ENCODE results near the gene RGS5.

RGS5 gene

DNA sequence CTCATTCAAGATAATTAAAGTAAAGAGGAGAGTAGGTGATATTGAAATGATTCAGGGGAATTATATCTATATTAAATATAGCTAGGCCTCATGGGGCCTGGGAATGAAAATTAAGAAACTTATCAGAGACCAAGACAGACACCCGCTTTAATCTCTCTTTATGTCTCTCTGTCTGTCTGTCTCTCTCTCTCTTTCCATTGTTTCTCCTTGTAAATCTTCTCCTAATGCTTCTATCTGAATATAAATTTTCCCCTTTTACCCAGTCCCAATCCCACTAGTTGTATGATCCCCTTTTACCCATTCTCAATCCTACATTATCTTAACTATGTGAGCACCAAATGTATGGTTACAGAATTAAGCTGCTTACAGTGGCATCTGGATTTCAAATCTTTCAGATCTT lies 61.2 kb downstream of the RGS5 start:
- TF ChIP-seq GATA2 (IDR thresholded peaks at IDR 0.05; ENCODE audit: low read depth, low read length) (peak; percentile 57; the same call in 1 of the 2 replicates), GATA3 (IDR thresholded peaks at IDR 0.05; ENCODE audit: low read depth, low read length) (no peak)

DNA sequence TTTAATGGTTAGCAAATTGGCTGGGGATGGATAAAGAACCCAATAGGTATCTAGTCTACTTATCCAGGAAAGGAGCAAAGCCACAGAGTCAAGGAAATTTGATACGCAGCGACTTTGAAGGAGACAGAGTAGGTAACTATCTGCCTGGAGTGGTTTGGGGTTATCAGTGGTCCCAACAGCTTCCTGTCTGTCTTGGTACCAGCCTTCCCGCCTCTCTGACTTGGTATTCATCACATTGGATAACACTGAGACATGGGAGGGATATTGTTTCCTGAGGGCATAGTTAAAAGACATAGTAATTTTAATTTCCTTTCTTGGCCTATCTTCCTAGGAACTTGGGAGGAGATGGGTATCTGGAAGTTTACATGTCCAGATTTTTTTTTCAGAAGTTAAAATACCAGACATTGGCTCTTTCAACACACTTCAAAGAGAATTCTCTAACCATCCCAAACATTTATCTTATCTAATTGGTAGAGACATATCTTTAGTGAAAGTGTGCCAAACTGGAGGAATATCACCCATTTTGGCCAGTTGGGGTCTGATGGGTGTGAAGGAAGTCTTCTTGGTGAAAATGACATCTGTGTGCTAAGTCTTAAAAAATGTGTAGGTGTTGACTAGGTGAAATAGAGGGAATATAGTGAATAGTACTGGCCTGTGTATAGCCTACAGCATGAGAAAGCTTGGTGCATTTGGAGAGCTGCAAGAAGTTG lies 65.0 kb downstream of the RGS5 start:
- TF ChIP-seq GATA3 (IDR thresholded peaks at IDR 0.05; ENCODE audit: low read depth, low read length): no peak
- TF ChIP-seq GATA2 (IDR thresholded peaks at IDR 0.05; ENCODE audit: low read depth, low read length): no peak

DNA sequence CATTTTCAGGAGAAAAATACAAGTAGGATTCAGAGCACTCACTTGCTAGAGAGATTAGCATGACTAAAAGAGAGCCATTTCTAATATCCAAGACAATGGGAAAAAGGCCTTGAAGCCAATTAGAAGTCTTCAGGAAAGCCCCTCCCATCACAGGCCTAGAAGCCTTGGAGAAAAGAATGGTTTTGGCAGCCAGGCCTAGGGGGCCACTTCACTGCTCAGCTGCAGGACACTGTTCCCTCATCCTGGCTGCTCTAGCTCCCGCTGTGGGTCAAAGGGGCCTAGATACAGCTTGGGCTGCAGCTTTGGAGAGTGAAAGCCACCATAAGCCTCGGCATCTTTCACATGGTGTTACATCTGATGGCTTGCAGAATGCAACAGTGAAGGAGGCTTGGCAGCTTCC lies 70.7 kb downstream of the RGS5 start:
- TF ChIP-seq GATA3 (IDR thresholded peaks at IDR 0.05; ENCODE audit: low read depth, low read length) (no peak), GATA2 (IDR thresholded peaks at IDR 0.05; ENCODE audit: low read depth, low read length) (no peak)

GRCh38 chr1:163130225-163130856 lies 72.4 kb downstream of the RGS5 start:
- TF ChIP-seq GATA3 (IDR thresholded peaks at IDR 0.05; ENCODE audit: low read depth, low read length) (no peak), GATA2 (IDR thresholded peaks at IDR 0.05; ENCODE audit: low read depth, low read length) (no peak)

- TF ChIP-seq GATA3 (IDR thresholded peaks at IDR 0.05; ENCODE audit: low read depth, low read length) (no peak), GATA2 (IDR thresholded peaks at IDR 0.05; ENCODE audit: low read depth, low read length) (no peak)
Observed at GRCh38 chr1:163128282-163128681, 74.4 kb downstream of the RGS5 start.

GRCh38 chr1:163124812-163125211 lies 77.9 kb downstream of the RGS5 start:
- TF ChIP-seq GATA2 (IDR thresholded peaks at IDR 0.05; ENCODE audit: low read depth, low read length) (no peak), GATA3 (IDR thresholded peaks at IDR 0.05; ENCODE audit: low read depth, low read length) (no peak)

GRCh38 chr1:163120372-163120771 lies 82.3 kb downstream of the RGS5 start:
- TF ChIP-seq GATA2 (IDR thresholded peaks at IDR 0.05; ENCODE audit: low read depth, low read length) (peak; percentile 64; the same call in 1 of the 2 replicates), GATA3 (IDR thresholded peaks at IDR 0.05; ENCODE audit: low read depth, low read length) (peak; percentile 77)

GRCh38 chr1:163119707-163120106 lies 83.0 kb downstream of the RGS5 start:
- peak; percentile 98 for TF ChIP-seq GATA3 (IDR thresholded peaks at IDR 0.05; ENCODE audit: low read depth, low read length)
- TF ChIP-seq GATA2 (IDR thresholded peaks at IDR 0.05; ENCODE audit: low read depth, low read length): peak; percentile 89

DNA sequence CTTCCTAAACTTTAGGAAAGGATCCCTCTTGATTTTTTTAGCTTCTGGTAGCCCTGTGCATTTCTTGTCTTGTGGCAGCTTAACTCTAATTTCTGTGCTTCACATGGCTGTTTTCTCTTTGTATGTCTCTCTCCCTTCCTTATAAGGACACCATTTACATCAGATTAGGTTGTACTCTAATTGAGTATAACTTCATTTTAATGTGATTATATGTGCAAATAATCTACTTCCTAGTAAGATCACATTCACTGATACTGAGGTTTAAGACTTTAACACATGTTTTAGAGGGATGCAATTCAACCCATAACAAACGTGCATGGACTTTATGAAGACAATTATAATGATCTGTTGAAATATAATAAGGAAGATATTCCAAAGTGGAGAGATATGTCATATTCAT lies 86.8 kb downstream of the RGS5 start:
- TF ChIP-seq GATA2 (IDR thresholded peaks at IDR 0.05; ENCODE audit: low read depth, low read length) (no peak; the same call in 1 of the 2 replicates), GATA3 (IDR thresholded peaks at IDR 0.05; ENCODE audit: low read depth, low read length) (peak; percentile 78; the same call in 1 of the 2 replicates)

DNA sequence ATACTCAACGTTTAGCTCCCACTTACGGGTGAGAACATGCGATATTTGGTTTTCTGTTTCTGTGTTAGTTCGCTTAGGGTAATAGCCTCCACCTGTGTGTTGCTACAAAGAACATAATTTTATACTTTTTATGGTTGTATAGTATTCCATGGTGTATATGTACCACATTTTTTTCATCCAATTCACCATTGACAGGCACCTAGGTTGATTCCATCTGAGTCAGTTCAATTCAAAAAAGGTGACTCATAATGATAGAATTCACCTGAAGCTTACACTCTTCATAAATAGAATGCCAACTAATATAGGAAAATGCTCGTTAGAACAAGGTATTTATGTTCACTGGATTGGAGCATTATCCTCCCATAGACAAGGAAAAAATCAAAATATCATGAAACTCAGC lies 95.1 kb downstream of the RGS5 start:
- TF ChIP-seq GATA2 (IDR thresholded peaks at IDR 0.05; ENCODE audit: low read depth, low read length): no peak

- TF ChIP-seq GATA3 (IDR thresholded peaks at IDR 0.05; ENCODE audit: low read depth, low read length): no peak
- TF ChIP-seq GATA2 (IDR thresholded peaks at IDR 0.05; ENCODE audit: low read depth, low read length): no peak
Observed at GRCh38 chr1:163106364-163106987, 96.2 kb downstream of the RGS5 start.

DNA sequence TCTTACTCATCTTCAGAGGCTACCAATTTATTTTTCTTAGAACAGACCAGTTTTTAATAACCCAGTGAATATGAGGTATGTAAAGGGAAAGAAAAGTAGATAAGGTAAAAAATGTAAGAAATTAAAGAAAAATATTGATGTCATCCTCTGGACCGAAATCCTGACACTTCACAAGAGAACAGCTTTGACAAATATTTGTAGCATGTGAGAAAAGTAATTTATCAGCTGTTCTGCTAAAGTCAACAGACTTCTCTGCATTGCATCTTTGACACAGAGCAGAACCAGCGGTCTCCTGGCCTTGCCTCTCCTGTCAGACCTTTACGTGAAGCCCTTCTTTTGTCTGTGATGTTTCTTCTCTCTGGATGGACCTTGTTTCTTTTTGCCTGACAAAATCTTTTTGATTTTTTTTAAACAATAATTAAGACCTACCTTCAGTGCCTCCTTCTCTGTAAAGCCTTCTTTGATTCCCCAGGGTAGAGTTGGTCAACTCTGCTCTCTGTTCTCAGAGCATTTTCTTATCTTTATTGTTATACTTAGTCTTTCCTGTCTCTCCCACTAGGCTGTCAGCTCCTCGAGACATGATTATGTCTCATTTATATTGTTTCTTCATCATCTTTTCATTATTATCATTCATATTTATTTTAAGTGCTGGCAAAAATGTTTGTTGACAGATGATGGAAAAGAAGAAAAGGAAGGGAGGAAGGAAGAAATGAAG lies 98.2 kb downstream of the RGS5 start:
- no peak for TF ChIP-seq GATA3 (IDR thresholded peaks at IDR 0.05; ENCODE audit: low read depth, low read length)
- no peak for TF ChIP-seq GATA2 (IDR thresholded peaks at IDR 0.05; ENCODE audit: low read depth, low read length)

GRCh38 chr1:163102590-163102989 lies 100.1 kb downstream of the RGS5 start:
- no peak for TF ChIP-seq GATA3 (IDR thresholded peaks at IDR 0.05; ENCODE audit: low read depth, low read length)

- TF ChIP-seq GATA2 (IDR thresholded peaks at IDR 0.05; ENCODE audit: low read depth, low read length): no peak
Observed at GRCh38 chr1:163095213-163095612, 107.5 kb downstream of the RGS5 start.

All from SH-SY5Y (cell line).